Measurements from ENCODE around the gene NR3C2. TPM values are rescaled to one million over a fixed set of nuclear protein-coding genes. Genes with fewer than 3 reads are reported as not detected.
A peak's percentile ranks its signal among the peaks of the same experiment; 100 is the strongest.
"Not testable (repeated sequence)": the region's sequence is repeated elsewhere in the genome, so short reads cannot be mapped to it uniquely, and the experiment has no call there.

NR3C2 gene
- total RNA-seq, 1 donor from 2014 or later: 4.3 TPM

- no peak for DNase-seq (ENCODE audit: low spot score)
These were observed 271.5 kb downstream of the NR3C2 start for GRCh38 chr4:148170408-148171365.

DNA sequence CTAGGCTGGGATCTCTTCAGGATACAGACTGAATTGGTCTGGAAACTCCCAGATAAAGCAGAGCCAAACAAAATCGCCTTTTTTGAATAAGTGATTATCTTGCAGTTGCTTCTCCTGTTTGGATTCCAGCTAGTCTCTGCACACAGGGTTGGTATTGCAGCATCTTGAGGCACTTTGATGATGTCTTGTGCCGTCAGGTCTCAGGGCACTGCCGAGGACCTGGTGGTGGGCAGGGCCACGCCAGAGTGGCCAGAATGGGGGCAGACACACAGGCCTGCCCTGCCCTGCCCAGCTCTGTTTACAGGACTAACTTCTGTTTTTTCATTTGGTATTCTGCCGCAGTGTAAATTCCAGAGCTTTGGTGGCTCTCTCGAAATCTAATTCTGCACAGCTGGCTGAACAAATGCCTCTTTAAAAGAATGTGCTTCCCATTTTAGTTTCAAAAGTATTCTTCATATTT lies 276.1 kb downstream of the NR3C2 start:
- peak; percentile 85 for DNase-seq (ENCODE audit: low spot score)

GRCh38 chr4:148164557-148164956 lies 277.7 kb downstream of the NR3C2 start:
- no peak for DNase-seq (ENCODE audit: low spot score)

DNA sequence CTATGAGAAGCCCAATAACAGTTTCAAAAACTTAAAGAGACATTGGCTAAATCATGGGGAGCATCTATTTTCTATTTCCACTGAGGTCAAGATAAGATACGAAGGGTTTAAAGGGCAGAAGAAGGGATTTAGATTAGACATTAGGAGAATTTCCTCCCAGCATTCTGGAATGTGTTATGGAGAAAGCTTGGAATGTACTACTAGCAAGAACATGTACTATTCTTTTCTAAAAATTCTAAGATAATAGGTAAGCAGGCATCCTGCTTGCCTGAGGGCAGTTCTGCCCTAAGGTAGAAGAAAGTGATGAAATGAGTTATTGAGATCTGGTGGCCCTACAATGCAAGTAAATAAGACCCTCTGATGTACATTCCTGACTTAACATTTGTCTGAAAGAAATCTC lies 279.2 kb downstream of the NR3C2 start:
- DNase-seq (ENCODE audit: low spot score): peak; percentile 83

DNA sequence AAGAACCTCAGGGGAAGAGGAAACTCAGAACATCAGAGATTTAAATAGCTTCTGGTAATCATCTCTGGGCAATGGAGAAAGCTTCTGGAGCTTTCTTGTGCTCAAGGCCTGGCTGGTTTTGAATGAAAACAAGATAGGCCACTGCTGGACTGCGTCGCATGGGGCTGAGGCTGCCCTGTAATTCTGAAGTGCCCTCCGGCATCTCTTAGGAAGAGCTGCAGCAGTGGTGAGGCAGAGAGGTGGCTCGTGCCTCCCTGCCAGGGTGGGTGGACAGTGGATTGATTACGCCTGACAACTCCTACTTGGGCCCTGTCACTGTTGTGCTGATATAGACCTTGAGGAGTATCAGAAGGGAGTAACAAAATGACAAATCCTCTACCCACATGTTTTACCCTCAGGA lies 279.7 kb downstream of the NR3C2 start:
- DNase-seq (ENCODE audit: low spot score): peak; percentile 53

GRCh38 chr4:148161601-148162000 lies 280.6 kb downstream of the NR3C2 start:
- DNase-seq (ENCODE audit: low spot score): no peak

DNA sequence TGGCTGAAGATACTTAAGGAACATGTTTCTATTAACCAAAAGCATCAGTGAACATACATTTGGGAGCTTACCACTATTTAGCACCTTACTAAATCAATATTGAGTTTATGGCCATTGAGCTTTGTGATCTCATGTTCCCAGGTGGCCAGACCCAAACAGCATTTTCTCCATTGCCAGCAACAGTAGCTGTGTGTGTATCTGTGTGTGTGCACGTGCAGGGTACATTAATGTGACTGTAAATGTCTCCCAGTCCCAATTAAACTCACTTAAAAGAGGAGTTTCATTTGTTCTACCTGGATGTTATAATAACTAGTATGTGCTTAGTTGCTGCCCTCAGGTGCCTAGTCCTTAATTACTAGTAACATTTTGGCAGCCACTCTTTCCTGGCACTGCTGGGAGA lies 282.4 kb downstream of the NR3C2 start:
- DNase-seq (ENCODE audit: low spot score): no peak

GRCh38 chr4:148154769-148155168 lies 287.4 kb downstream of the NR3C2 start:
- DNase-seq (ENCODE audit: low spot score): no peak

GRCh38 chr4:148152868-148153625 lies 289.2 kb downstream of the NR3C2 start:
- no peak for DNase-seq (ENCODE audit: low spot score)

DNA sequence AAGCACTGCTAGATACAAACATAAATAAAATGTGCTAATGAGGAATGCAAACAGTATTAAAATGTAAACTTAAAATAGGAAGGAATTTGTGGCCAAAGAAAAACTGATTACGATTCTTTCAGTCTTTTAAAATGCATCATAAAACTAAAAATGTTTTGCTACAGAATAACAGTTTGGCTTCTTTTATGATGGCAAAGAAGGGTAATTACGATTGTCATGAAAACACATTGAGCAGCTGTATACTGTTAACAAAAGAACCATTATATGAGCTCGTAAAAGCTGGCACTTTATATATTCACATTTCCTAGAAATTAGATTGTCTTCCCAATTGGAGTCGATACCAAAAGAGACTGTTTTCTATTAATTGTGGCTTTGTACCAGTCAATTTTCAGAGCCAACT lies 290.4 kb downstream of the NR3C2 start:
- no peak for DNase-seq (ENCODE audit: low spot score)

- no peak for DNase-seq (ENCODE audit: low spot score)
These were observed 296.7 kb downstream of the NR3C2 start for GRCh38 chr4:148145475-148145874.

- DNase-seq (ENCODE audit: low spot score): no peak
These were observed 299.0 kb downstream of the NR3C2 start for GRCh38 chr4:148143174-148143573.

DNA sequence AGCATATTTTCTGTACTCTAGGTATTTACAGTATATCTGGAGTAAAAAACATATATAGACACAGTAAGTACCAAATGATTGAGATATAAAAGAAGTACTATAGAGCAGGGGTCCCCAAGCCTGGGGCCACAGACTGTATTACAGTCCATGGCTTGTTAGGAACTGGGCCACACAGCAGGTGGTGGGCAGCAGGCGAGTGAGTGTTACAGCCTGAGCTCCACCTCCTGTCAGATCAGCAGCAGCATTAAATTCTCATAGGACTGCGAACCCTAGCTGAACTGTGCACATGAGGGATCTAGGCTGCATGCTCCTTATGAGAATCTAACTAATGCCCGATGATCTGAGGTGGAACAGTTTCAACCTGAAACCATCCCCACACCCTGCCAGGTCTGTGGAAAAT lies 300.7 kb downstream of the NR3C2 start:
- DNase-seq (ENCODE audit: low spot score): no peak

- no peak for DNase-seq (ENCODE audit: low spot score)
These were observed 315.4 kb downstream of the NR3C2 start for GRCh38 chr4:148126825-148127224.

- no peak for DNase-seq (ENCODE audit: low spot score)
These were observed 317.7 kb downstream of the NR3C2 start for GRCh38 chr4:148124512-148124911.

DNA sequence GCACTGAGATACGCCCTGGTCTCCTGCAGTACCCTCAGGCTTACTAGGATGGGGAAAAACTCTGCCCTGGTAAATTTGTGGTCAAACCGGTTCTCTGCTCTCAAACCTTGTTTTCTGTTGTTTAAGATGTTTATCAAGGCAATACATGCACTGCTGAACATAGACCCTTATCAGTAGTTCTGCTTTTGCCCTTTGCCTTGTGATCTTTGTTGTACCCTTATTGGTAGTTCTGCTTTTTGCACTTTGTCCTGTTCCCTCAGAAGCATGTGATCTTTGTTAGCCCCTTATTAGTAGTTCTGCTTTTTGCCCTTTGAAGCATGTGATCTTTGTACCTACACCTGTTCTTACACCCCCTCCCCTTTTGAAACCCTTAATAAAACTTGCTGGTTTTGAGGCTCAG lies 319.1 kb downstream of the NR3C2 start:
- DNase-seq (ENCODE audit: low spot score): not testable (repeated sequence)

GRCh38 chr4:148120216-148120615 lies 322.0 kb downstream of the NR3C2 start:
- DNase-seq (ENCODE audit: low spot score): peak; percentile 63

GRCh38 chr4:148118633-148119032 lies 323.6 kb downstream of the NR3C2 start:
- DNase-seq (ENCODE audit: low spot score): no peak

DNA sequence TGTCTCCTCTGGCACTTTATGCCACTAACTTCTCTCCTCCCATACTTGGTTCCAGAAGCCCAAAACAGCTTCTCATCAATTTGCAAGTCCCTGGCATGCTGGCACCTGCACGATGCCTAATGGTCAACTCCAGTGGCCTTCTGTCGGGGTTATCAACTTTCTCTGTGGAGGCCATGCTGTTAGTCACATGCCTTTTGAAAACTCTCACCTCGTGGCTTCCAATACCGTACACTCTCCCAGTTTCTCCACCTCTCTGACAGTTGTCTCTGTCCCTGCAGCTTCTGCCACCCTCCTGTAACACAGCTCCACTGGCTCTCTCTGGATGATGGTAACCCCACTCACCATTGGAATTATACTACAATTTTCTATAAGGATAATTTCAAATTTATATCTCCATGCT lies 324.0 kb downstream of the NR3C2 start:
- DNase-seq (ENCODE audit: low spot score): no peak

DNA sequence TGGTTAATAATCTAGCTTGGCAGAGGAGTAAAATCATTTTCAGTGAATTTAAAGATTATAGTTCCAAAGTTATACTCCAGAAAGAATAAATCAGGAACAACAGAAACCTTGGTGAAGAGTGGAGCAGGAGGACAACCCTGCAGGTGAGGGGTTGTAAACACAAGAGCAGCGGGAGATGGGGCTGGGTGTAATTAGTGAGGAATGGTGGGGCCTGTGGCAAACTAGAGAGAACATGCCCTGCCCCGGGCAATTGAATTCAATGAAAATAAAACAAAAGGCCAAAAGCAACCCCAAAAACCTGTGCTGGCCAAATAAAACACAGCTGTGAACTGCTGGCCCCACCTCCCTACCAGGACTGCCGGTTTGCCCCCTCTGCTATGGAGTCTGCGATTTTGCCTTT lies 325.2 kb downstream of the NR3C2 start:
- DNase-seq (ENCODE audit: low spot score): no peak

- peak; percentile 98 for DNase-seq (ENCODE audit: low spot score)
These were observed 325.9 kb downstream of the NR3C2 start for GRCh38 chr4:148116264-148116663.

DNA sequence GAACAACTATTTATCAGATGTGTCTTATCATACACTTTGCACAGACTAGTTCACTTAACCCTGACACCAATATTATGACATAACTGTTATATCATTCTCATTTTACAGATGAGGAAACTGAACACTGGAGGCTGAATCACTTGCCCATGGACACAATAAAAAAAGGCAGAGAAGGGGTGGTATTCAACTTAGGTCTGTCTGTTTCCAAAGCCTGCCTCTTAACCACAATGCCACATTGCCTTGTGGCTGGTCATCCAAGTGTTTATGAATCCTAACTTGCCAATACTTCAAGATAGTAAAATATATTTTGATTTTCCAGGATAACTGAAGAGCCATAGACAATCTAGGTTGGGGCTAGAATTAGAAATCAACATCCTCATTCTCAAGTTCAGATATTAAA lies 327.8 kb downstream of the NR3C2 start:
- DNase-seq (ENCODE audit: low spot score): no peak

All from umbilical cord (tissue), 2 donors.